Lower lobe of right lung (tissue), 2 donors: ENCODE measurements around the gene AKAP6. TPM values are rescaled to one million over a fixed set of nuclear protein-coding genes. Genes with fewer than 3 reads are reported as not detected.
"Not testable (repeated sequence)": the region's sequence is repeated elsewhere in the genome, so short reads cannot be mapped to it uniquely, and the experiment has no call there.

ENCODE experiments used
- ATAC-seq, 2 donors: fragments of 200-7000 bp; cut with Tn5 transposase; one replicate each; pipeline ENCODE4 v1.9.1; 2020 to 2022; ENCODE audit warnings: mild to moderate bottlenecking in 2 of 2, moderate library complexity in 2 of 2
- DNase-seq: peaks from one replicate; pipeline ENCODE4 v3.0.0-alpha.2; 2020
- H3K27ac ChIP-seq: fragments of 200-600 bp; one replicate; pipeline ENCODE4 v1.8.0; 2022
- H3K27me3 ChIP-seq: fragments of 200-600 bp; one replicate; pipeline ENCODE4 v1.8.0; 2022; ENCODE audit warnings: low read depth
- H3K36me3 ChIP-seq: fragments of 200-600 bp; one replicate; pipeline ENCODE4 v1.8.0; 2022; ENCODE audit warnings: mild to moderate bottlenecking
- H3K4me1 ChIP-seq: fragments of 200-600 bp; one replicate; pipeline ENCODE4 v1.8.0; 2022
- H3K4me3 ChIP-seq: fragments of 200-600 bp; one replicate; pipeline ENCODE4 v1.8.0; 2022; ENCODE audit warnings: mild to moderate bottlenecking
- H3K9me3 ChIP-seq: fragments of 200-600 bp; one replicate; pipeline ENCODE4 v1.8.0; 2022
- CTCF ChIP-seq: fragments of 200-600 bp; IDR thresholded peaks from one replicate; pipeline ENCODE4 v1.8.0; 2022; ENCODE audit warnings: antibody characterized with exemption, mild to moderate bottlenecking
- intact Hi-C: fragments of 100-400 bp; cut with DNase I; formaldehyde crosslinking; loops from one replicate; pipeline ENCODE4 v1.11.0; 2022
- total RNA-seq: library from RNA; stranded (reverse); fragmentation: NEBNext Ultra II Directional; extraction: Animal tissue kit (Norgen Biotek cat#: 25700); gene quantifications from one replicate; pipeline ENCODE4 v1.2.1, GENCODE V29; 2021
- donor health status: DM: no; HTN: yes; CAD: no; lungs with severe emphysema.

The AKAP6 gene
- total RNA-seq, 1 donor from 2014 or later: 8.6 TPM

- Histone ChIP-seq H3K27me3 (no peaks in the 10 kb centered on the region), H3K4me1 (peaks cover 3% of the 10 kb centered on the region), H3K9me3 (no peaks in the 10 kb centered on the region), H3K27ac (no peak overlapping the region), H3K36me3 (no peaks in the 10 kb centered on the region), H3K4me3 (no peak overlapping the region)
- ATAC-seq: no peak
- DNase-seq: no peak
- TF ChIP-seq CTCF: no peak
- intact Hi-C loops: no loop called here
These were observed 249.1 kb downstream of the AKAP6 start for GRCh38 chr14:32578181-32578580.

DNA sequence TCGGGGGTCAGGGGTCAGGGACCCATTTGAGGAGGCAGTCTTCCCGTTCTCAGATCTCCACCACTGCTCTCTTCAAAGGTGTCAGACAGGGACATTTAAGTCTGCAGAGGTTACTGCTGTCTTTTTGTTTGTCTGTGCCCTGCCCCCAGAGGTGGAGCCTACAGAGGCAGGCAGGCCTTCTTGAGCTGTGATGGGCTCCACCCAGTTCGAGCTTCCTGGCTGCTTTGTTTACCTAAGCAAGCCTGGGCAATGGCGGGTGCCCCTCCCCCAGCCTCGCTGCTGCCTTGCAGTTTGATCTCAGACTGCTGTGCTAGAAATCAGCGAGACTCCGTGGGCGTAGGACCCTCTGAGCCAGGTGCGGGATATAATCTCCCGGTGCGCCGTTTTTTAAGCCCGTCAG is 254.3 kb downstream of the AKAP6 start:
- H3K4me3 ChIP-seq, H3K36me3 ChIP-seq, intact Hi-C loops, ATAC-seq, H3K4me1 ChIP-seq, DNase-seq, H3K27ac ChIP-seq, H3K9me3 ChIP-seq, H3K27me3 ChIP-seq: not testable (repeated sequence)

- DNase-seq: no peak
- H3K27me3 ChIP-seq: no peaks in the 10 kb centered on the region
- no peaks in the 10 kb centered on the region for H3K4me1 ChIP-seq
- no peaks in the 10 kb centered on the region for H3K36me3 ChIP-seq
- no peak overlapping the region for H3K4me3 ChIP-seq
- ATAC-seq: no peak
- no peak for TF ChIP-seq CTCF
- H3K27ac ChIP-seq: no peak overlapping the region
- intact Hi-C loops: no loop called here
- H3K9me3 ChIP-seq: peaks cover 9% of the 10 kb centered on the region
These were observed 255.0 kb downstream of the AKAP6 start for GRCh38 chr14:32584079-32584478.

DNA sequence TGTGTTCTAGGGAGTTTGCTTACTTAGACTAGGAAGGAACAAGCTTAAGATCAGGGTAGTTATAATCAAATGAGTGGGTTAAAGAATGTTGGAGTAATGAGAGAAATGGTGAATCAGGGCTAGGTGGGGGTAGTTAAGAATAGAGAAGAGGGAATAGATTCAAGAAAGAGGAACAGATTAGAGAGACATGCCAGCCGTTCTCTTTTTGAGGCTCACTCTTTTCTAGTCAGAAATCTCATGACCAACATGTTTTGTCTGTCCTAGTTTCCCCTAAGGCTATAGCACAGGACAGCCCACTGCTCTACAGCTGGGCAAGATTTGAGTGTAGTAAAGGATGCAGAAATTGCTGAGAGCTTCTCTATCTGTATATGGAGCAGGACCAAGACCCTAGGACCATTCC is 258.4 kb downstream of the AKAP6 start:
- no peak for ATAC-seq
- Histone ChIP-seq H3K4me1 (no peaks in the 10 kb centered on the region), H3K9me3 (peaks cover 9% of the 10 kb centered on the region), H3K27me3 (no peaks in the 10 kb centered on the region), H3K27ac (no peak overlapping the region), H3K36me3 (no peaks in the 10 kb centered on the region), H3K4me3 (no peak overlapping the region)
- no peak for DNase-seq
- intact Hi-C loops: no loop called here
- TF ChIP-seq CTCF: no peak

- Histone ChIP-seq H3K4me1 (no peaks in the 10 kb centered on the region), H3K27me3 (no peaks in the 10 kb centered on the region), H3K27ac (no peak overlapping the region), H3K9me3 (peaks cover 9% of the 10 kb centered on the region), H3K4me3 (no peak overlapping the region), H3K36me3 (no peaks in the 10 kb centered on the region)
- intact Hi-C loops: no loop called here
- DNase-seq: no peak
- TF ChIP-seq CTCF: peak; percentile 44
- ATAC-seq: no peak
These were observed 259.6 kb downstream of the AKAP6 start for GRCh38 chr14:32588448-32589320.

- intact Hi-C loops: no loop called here
- Histone ChIP-seq H3K27ac (no peak overlapping the region), H3K4me3 (no peak overlapping the region), H3K27me3 (no peaks in the 10 kb centered on the region), H3K4me1 (no peaks in the 10 kb centered on the region), H3K36me3 (no peaks in the 10 kb centered on the region), H3K9me3 (peaks cover 9% of the 10 kb centered on the region)
- no peak for TF ChIP-seq CTCF
- DNase-seq (no peak), ATAC-seq (no peak)
These were observed 261.1 kb downstream of the AKAP6 start for GRCh38 chr14:32590157-32590556.
